Raji (cell line): Measurements from ENCODE around the gene SLC25A3.

Experiments
- POLR2A ChIP-seq: IDR thresholded peaks from 2 replicates; pipeline ENCODE4 v1.6.1; 2011; ENCODE audit warnings: low read depth, low read length, control low read depth; ENCODE audit not compliant: insufficient read depth

SLC25A3 gene

DNA sequence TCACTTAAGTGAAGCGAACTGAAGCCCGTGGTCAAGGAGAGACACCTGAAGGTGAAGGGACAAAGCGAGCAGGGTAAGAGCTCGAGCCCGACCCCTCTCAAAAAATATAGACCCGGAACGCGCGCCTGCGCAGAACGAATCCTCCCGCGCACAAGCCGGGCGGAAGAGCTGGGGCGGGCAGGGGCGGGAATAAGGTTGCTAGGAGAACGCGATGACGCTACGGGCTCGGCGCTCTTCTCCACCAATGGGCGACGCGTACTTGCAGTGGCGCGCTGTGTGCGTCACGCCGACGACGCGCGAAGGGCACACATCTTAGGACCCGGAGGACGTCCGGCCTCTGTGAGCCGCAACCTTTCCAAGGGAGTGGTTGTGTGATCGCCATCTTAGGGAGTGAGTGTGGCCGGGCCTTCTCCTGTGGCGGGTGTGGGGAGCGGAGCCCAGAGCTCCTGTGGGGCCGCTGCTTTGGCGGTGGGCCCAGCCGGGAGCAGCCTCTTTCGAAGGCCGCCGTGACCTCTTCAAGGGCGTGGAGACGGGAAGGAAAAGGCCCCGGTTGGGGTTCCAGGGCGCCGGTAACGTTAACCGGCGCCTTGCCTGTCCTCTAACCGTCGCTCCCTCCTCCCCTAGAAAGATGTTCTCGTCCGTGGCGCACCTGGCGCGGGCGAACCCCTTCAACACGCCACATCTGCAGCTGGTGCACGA lies at the start of gene SLC25A3:
Gene SLC25A3, plus strand, starts transcription at position 336 of the 699 bp plus-strand sequence. Its CDS starts 293 bp downstream, at position 629.
- peak; percentile 100 for TF ChIP-seq POLR2A

DNA sequence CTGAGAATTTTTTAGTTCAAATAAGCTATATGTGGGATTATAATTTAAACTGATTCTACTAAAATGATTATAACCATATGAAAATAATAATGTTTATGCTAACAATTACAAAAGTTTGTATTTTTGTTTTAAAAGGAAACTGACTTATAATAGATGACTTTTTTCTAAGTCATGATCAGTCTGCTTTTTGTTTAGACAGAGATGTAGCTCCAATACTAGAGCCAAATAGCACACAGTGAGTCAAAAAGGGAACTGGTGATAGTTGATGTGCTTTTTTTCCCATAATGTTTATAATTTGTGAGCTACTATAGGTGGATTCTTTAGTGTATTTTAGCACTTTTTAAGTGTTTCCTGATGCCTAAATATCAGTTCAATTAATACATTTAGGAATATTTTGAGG lies 49.8 kb upstream of the SLC25A3 start:
- TF ChIP-seq POLR2A = no peak

DNA sequence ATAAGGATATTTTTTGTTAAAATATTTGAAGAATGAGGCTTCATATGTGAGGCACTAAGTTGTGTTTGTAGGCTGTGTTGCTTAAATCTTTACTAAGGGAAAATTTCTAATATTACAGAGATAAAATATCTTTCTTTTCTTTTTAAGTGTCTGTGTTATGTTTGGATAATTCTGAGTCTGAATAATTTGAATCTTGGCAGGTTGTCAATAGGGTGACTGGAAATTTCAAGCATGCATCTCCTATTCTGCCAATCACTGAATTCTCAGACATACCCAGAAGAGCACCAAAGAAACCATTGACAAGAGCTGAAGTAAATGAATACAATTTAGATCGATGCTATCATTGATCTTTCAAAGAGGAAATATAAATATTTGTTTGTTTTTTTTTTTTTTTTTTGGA lies 48.7 kb upstream of the SLC25A3 start:
- TF ChIP-seq POLR2A = no peak

DNA sequence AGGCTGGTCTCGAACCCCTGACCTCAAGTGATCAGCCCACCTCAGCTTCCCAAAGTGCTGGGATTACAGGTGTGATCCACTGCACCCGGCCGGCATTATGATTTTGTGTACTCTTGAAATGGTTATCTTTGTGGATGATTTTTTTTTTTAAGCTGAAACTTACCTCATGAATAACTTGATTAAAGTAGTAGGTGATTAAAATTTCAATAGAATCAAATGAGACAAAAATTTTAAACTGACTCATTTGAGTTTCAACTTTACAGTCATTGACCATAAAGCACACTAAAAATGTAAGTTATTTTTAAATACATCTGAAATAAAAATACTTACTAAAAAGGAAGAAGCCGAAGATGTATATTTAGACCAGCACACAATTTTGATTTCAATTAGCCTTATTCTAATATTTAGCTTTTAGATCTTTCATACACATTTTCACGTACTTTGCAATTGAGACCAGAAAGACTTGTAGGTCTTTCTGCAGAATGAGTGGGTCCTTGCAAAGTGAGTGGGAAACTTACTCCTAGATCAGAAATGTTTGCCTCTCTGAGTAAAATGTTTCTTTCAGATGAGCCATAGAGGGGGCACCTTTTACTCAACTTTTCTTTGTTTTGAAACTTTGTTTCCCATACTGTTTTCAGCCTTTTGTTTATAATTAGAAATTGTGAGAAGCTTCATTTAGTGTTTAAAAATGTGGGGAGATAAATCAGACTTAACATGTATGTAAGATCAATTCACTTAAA lies 43.9 kb upstream of the SLC25A3 start:
- no peak for TF ChIP-seq POLR2A

DNA sequence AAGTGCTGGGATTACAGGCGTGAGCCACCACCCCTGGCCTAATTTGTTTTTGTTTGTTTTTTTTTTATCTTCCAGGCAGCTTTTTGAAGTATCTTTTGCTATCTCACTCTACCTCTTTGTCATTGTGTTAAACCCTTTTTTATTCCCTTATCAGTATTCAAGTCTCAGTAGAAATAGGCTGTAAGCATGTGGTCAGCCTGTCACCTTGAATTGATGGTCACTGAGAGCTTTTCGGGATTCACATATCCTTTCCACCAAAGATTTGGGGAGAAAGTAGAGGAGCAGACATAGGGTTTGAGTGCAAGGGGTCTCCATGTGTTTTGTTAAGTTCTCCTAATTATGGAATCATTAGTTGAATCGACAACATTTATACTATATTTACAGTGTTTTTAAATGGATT lies 41.7 kb upstream of the SLC25A3 start:
- TF ChIP-seq POLR2A = no peak

DNA sequence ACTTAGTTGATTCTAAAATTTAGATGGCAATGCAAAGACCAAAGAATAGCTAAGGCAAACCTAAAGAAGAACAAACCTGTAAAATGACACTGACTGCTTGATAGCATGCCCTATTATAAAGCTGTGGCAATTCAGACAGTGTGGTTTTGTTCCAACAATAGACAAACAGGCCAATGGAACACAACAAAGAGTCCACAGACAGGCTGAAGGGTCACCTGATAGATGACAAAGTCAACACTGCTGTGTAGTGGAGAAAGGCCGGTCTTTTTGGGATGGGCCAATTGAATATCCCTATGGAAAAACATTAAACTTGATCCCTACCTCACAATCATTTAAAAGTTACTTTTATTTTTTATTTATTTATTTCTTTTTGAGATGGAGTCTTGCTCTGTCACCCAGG lies 33.8 kb upstream of the SLC25A3 start:
- TF ChIP-seq POLR2A = no peak

DNA sequence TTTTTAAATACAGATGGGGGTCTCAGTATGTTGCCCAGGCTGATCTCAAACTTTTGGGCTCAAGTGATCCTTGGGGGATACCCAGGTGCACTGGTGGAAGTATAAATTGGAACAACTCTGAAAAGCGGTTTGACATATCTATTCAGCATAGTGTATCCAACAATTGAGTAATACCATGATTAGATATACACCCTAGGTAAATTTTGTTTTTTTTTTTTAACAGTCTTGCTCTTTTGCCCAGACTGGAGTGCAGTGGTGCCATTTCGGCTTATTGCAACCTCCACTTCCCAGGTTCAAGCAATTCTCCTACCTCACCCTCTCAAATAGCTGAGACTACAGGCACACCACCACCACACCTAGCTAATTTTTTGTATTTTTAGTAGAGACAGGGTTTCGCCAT lies 31.6 kb upstream of the SLC25A3 start:
- no peak for TF ChIP-seq POLR2A

DNA sequence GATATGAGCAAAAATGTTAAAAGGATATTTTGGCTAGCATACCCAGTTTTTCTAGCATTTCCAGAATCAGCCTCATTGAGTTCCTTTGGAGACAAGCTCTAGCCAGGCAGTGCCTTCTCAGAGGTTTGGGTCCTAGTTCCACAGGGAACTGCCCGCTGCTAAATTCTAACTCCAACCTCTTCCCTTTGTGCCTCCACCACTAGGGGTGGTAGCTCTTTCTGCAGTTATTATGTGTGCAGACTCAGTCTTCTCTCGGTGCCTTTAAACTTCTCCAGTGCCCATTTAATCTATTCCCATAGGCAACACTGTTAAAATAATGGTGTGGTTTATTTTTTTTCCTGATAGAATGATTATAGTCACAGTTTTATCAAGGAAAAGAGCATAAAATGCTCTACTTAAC lies 21.5 kb upstream of the SLC25A3 start:
- no peak for TF ChIP-seq POLR2A

DNA sequence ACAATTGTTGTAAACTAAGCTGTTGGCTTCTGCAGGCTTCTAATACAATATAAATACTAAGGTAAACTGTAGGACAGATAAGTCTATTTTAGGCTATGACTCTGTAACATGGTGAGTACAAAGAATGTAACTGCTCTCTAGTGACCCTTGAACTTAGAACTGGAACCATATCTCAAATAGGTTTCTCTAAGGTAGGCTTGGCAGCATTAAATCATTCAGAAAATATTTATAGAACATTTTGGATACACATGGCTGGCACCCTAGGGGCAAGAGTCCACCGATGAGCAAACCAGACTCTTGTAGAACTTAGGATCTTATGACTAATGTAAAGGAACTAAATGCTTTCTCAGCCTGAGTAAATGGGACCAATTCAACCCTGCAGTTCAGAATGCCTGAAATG lies 19.4 kb upstream of the SLC25A3 start:
- no peak for TF ChIP-seq POLR2A

DNA sequence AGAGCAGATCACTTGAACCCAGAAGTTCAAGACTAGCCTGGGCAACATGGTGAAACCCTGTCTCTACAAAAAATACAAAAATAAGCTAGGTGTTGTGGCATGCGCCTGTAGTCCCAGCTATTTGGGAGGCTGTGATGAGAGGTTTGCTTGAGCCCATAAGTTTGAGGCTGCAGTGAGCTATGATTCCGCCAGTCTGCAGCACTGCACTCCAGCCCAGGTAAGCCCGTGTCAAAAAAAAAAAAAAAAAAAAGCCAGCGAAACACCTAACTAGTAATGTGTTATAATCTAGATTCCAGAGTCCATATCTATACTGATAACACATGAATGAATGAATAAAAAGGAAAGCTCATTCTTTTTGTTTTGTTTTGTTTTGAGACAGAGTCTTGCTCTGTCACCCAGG lies 18.5 kb upstream of the SLC25A3 start:
- no peak for TF ChIP-seq POLR2A

DNA sequence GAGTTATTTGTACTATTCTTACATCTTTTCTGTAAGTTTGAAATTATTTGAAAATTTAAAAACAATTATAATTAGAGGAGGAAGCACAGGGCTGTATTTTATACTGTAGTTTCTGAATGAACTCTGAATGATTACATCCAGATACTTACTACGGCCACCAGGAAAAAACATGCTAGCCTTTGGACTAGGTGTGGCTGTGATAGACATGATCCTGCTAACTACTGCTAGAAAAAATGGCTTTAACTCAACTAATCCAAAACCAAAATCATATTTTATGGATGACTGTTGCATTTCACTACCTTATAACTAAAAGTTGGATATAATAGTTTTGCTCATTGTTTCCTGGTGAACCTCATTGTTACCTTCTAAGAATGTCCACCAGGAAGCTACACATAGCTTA lies 15.1 kb upstream of the SLC25A3 start:
- TF ChIP-seq POLR2A = no peak

DNA sequence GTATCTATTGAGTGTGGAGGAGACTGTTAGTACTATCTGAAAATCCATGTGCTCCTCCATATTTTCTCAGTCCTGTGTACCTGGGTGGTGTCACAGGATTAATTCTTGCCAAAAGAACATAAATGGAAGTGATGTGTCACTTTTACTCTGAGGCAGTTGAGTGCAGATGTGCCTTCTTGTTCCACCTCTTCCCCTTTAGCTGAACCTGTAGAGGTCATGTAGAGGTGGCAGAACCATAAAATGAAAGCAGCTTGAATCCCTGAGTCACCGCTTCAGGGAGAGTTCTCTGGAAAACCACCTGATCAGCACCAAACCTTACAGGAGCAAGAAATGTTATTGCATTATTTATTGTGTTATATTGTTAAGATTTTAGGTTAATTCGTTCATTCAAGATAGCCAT lies 14.7 kb upstream of the SLC25A3 start:
- TF ChIP-seq POLR2A = no peak

DNA sequence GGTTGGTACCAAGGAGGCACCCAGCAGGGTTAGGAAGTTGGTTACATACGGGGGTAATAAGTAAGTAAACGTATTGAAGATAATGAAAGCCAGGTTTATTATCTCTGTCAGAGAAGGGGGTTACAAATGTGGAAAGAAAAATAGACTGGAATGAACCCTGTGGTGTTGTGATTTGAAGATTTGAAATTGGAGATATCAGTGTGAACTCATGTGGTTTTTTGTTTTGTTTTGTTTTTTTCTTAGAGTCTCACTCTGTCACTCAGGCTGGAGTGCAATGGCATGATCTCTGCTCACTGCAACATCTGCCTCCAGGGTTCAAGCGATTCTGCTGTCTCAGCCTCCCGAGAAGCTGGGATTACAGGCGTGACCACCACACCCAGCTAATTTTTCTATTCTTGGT lies 14.1 kb upstream of the SLC25A3 start:
- TF ChIP-seq POLR2A = no peak

DNA sequence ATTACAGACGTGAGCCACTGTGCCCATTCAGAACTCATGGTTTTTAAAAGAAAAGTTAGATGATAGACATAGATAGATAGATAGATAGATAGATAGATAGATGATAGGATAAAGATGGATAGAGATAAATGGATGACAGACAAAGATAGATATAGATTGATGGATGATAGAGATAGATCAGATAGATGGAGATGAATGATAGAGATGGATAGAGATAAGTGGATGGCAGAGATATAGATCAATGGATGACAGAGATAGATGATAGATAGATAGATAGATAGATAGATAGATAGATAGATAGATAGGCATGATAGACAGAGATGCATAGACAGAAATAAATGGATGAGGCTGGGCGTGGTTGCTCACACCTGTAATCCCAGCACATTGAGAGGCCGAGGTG lies 13.7 kb upstream of the SLC25A3 start:
- no peak for TF ChIP-seq POLR2A

DNA sequence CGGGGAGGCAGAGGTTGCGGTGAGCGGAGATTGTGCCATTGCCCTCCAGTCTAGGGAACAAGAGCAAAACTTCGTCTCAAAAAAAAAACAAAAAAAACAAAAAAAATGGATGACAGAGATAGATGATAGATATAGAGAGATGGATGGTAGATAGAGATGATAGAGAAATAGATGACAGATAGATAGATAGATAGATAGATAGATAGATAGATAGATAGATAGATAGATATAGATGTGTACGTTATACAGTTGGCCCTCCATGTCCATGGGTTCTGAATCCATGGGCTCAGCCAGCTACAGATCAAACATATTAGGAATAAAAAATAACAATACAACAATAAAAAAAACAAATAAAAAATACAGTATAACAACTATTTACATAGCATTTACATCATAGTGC lies 12.8 kb upstream of the SLC25A3 start:
- no peak for TF ChIP-seq POLR2A

DNA sequence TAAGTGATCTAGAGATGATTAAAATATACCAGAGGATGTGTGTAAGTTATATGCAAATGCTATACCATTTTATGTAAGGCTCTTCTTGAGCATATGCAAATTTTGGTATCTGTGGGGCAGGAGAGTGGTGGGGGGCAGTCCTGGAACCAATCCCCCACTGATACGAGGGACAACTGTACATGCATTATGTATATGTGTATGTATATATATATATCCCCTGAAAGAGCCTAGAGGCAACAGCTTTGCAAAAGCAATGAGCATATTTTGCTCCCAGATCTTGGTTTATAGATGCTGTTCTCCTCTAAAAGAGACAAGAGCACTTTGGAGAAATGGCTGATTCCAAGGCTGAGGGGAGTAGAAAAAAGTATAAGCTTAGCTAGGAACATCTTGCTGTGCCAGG lies 12.4 kb upstream of the SLC25A3 start:
- TF ChIP-seq POLR2A = no peak

DNA sequence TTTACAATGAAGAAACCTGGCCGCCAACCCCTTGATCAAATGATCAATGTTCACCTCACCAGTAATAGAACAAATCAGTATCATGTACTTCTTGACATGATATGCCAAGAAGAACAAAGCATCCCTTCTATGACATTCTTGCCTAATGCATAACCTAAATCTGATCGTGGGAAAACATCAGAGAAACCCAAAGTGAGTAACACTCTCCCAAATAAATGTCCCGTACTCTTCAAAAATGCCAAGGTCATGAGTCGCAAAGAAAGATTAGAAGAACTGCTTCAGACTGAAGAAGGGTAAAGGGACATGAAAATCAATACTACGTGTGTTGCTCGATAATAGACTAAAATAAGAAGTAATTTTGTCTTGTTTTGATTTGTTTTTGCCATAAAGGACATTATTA lies 11.4 kb upstream of the SLC25A3 start:
- no peak for TF ChIP-seq POLR2A
